Esophagus mucosa (tissue), 1 donor: ENCODE data around the gene GALNT7. TPM values are rescaled to one million over a fixed set of nuclear protein-coding genes. Genes with fewer than 3 reads are reported as not detected.

Experiments used
- ATAC-seq: fragments of 200-7000 bp; cut with Tn5 transposase; one replicate; pipeline ENCODE4 v1.9.1; 2020
- total RNA-seq: library from RNA; stranded (reverse); gene quantifications from one replicate; pipeline ENCODE4 v1.2.4, GENCODE V29; 2023
- donor health status: DM: yes; HTN: yes; CAD: no.

The GALNT7 gene
- total RNA-seq, 1 donor from 2014 or later: 39.0 TPM

DNA sequence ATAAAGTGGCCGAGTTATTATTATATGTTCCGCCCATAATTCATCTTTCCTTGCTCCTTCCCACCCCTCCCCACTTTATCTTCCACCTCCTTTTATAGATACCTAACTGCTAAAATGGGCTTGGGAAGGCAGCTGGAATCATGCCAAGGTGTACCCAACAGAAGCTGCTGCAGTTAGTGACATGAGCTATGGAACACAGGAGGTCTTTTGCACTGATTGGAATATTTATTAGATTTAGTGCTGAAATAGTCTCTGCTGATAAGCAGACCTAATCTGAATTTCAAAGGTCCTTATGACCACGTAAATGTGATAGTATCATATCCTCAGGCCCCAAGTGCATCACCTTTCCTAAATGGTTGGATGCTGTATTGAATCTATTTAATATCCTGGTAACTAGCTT, 100.7 kb downstream of the GALNT7 start:
- ATAC-seq: no peak

DNA sequence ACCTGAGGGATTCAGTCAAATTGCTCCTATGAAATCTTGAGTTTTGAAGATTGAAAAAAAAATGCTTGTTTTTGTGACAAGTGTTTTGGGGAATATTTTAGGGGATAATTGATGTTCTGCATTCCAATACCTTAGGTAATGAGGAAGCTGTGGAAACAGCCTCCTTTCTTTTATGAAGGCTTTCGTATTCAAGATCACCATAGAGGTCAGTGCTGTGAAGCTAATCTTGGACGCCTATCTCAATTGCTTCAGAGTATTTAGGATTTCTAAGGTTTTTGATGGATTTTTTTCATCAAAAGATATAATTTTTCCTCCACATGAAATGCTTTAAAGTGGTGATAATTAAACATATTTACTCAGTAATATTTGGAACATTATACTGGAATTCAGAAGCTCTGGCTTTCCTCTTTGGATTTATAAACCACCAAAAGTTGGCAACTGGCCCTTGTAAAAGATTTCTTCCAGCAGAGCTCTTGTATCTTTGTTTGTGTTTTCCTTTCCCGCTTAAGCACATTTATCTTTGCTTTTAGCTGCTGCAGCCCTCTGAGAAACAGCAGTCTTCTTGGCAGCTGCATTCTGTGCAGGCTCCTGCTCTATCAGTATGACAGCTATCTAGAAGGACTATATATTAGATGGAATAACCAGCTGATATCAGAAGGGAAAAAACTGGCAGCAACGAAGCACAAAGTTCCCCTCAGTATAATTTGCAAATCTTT, 101.9 kb downstream of the GALNT7 start:
- no peak for ATAC-seq

DNA sequence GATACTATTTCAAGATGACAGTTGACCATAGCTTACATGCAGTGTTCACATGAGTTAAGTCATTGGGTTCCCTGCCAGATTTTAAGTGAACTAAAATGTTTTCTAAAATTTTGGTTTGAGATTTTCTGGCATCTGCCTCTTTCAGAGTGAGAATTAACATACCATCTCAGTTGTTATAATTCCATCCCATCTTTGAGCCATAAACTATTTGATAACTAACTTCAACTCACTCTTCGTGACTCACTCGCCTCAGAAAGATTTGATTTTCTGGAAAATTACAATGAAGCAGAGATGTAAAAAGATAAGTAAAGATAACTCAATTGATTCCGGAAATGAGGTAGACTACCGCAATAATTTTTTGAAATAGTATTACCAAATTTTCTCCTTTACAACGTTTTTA, 103.7 kb downstream of the GALNT7 start:
- no peak for ATAC-seq

DNA sequence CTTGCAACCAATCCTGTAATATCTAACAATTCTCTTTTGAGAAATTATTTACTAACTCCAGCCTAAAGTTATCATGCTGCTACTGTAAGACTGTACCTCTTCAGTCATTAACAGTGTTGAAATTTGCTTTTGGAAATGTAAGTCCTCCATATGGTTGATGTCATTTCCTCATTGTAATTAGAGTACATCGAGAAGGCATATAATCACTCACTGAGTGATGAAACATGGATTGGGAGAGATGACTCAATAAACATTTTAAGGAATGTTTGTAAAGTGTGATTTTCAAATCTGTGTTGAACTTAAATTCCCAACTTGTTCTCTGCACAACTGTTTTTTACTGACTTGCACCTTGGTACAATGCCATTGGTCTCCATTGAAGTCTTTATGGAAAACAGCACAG, 104.4 kb downstream of the GALNT7 start:
- ATAC-seq: no peak

DNA sequence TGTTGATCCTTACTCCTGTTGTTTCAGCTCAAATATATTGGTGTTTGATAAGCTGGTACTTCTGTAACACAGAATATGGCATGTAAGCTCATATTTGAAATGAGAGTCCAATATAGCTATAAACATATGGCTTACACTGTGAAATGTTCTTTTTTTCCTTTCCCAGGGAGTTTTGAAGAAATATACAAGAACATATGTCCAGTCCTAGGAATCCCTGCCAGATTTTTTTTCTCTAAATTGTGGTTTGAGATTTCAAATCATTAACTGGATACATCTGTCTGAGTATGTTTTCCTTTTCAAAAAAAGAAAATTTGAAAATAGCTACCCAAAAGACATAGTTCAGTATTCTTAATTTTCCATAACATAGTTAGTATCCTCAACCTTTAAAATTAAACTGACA, 105.3 kb downstream of the GALNT7 start:
- no peak for ATAC-seq

DNA sequence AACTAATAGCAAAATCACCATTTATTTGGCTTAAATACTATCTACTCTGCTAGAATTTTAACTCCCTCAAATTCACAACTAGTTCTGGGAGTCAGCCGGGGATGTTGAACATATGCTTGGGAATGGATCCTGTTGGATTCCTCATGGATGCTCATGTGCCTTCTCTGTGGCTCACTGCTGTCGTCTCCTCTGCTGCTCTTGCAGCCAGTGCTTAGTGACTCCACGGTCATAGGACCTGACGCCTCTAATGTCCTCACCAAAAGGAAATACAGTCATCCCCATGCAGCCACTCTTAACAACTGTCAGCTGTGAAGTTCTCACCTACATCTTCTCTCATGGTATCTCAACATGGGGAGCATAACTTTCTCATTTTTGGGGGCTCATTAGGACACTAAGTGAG, 106.1 kb downstream of the GALNT7 start:
- no peak for ATAC-seq

DNA sequence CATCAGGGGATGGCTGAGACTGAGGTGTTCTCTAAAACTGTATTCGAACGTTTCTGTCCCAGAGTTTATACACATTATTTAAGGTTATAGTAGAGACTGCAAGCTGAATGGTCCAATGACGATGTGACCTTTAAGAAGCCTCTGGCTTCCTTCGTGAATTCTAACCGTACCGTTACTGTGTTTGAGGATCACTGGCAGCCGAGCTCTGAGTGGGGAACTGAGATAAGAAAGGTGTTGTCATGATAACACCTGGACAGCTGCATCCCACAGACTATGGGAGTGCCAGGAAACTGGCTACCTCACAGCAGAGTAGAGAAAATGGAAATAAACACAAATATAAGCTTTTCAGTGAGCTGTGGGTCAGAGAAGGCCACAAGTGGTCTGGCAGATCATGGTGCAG, 106.5 kb downstream of the GALNT7 start:
- no peak for ATAC-seq

DNA sequence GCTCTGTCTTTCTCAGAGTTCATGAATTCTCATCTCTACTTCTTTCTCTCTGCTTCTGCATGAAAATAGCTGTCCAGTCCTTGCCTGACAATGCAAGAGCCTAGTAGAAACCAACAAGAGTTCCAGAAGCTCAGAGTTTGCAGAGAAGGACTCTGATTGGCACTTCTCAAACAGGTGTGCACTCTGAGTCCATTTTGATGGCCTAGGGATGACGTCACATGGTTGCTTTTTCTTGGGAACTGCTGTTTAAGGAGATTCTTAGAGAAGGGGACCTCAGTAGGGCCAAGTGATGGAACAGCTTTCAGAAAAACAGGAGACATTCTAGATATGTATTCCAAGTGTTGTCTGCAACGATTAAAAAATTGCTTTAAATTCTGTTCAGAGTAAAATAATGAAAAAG, 108.7 kb downstream of the GALNT7 start:
- ATAC-seq: no peak

DNA sequence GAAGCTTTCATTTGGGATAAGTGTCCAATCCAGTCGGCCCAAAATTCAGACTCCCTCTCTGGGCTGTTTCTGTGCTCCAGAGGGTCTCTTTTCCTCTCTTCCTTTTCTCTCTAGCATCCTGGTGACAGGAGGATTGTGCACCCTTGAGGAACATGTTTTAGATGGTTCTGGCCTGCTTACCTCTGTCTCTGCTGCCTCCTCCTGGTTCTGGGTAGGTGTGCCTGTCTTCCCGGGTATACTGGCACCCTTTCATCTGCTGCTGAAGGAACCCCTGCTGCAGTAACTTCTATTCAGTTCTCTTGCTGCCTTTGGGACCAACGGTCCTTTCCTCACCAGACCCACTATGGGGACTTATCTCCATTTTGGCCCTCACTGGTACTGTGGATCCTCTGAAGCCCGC, 112.4 kb downstream of the GALNT7 start:
- no peak for ATAC-seq

DNA sequence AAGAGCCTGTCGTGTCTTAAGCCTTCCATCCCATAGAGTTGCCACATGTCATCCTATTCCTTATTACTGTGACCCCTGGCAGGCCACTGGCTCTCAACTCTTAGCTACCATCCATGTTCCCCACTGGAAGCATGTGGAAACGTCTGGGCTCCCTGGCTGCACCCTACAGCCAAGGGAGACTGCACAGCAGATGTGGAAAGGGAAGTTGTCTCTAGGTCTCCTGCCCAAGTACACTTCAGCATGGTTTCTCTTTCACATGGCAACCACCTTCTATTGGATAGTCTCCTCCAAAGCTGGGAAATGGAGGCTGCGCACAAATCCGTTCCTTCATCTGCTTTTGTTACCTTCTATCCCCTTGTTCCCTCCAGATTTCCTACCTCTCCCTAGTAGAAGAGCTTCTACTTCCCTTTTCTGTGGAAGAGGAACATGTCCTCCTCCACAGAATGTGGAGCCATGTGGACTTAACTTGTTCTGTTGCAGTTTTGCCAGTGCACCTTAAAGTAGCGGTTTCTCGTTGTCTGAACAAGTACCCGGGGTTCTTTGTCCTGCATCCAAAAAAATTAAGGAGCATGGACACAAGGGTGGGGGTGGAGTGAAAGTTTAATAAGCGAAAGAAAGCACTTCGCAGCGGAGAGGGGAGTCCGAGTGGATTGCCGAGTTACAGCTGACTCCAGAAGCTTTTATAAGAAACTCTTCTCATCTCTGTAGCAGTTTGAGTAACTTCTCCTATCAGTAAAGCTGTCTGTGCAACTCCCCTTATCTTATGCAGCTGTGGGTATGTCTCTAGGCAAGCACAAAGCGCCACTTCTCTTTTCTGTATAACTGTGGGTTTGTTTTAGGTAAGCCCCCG, 113.0 kb downstream of the GALNT7 start:
- no peak for ATAC-seq

DNA sequence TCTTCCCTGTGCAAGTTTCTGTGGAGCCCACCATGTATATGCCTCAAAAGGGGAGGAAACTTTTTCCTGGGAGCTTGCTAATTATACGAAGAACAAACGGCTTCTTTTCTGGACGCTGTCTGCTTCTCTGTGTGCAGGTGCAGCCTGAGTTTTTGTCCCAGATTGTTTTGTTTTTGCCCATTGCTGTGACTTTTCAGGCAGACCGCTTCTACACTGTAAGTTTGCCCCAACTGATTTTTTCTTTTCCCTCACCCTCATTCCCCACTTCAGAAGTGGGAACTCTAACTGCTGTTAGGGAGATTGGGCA, 113.6 kb downstream of the GALNT7 start:
- no peak for ATAC-seq

DNA sequence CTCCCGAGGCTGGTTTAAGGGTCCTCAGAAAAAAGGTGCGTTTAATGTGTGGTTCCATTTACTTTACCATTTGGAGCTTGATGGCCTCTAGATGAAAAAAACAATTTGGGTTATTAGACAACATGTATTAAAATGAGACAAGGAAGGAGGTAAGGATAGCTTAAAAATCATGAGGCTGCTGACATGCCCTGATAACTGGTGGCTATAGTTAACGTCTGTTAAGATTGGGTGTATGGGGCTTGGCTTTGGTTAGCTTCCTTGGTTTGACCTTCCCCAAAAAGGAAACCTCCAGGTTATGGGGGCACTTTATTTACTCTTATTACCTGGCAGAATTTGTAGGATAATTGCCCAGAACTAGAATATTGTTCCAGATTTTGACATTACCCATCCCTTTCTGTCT, 114.0 kb downstream of the GALNT7 start:
- ATAC-seq: no peak

DNA sequence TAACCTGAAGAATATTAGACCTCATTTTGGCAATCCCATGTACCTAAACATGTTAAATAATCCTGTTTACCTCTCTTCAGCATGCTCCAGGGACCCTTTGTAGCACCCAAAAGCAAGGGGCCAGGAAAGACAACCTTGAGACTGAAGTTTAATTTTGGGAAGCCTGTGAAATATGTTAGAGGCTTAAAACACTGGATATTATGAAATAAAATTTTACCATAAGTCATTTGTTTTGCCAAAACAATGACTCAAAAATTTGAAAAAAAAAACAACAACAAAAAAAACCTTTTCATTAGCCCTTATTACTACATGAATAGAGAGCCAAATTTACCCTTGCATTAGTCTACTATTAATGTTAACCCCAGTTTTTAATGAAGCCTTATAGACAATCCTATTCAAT, 115.9 kb downstream of the GALNT7 start:
- ATAC-seq: no peak

DNA sequence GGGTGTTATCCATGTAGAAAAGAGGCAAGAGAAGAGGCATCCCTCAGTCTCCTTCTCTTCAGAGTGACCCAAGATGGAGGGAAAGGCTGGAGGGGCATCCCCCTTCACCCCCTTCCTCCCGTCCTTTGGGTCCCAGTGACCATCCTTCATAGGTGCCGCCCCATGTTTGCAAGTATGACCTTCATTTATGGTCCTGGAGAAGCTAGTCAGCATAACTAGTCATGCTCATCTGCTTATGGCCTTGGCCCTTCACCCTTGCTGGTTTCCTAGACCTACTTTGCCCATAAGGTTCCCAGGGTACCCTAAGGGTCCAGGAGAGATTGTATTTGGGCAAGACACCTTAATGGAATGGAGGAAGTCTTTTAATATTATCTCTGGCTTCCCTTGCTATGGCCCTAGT, 118.9 kb downstream of the GALNT7 start:
- ATAC-seq: no peak

DNA sequence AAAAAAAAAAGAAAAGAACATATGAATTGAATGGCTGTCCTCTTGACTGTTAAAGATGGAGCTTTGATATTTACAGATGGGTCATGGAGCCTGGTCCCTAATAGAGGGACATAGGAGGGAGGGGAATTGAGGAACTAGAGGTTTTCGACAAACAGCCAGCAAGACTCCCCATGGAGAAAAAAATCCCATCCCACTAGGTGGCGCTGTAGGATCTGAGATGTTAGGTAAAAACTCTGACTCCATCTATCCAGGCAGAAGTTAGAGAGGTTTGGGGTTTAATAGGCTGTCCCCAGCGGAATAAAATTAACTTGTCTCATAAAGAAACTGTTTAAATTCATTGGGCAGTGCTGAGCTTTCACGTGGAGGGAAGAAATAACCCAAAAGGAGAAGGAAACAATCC, 119.7 kb downstream of the GALNT7 start:
- ATAC-seq: no peak

DNA sequence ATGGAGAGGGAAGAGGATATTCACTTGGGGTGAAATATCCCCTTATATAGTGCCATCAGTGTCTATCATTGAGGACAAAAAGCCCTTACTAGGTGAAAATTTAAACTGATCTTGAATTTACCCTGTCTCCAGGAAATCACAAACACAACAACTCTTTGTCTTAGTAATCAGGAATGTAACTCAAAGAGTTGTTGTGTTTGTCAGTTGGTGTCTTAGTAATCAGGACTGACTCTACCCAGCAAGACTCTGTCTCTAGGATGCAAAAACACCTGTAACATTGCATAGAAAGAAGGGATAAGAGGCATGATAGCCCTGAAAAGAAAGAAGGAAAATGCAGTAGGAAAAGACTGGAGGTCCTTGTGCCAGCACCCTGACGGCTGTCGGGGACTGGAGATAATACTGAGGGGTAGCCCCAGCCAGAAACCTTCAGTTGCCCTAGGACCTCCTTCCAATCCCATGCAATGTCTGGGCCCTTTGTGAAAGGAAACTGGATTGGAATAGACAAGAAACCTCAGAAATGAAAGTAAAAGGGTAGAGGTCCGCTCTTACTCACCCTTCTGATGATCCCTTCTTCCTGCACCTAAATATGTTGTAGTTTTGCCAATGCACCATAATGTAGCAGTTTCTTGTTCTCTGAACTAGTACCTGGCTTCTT, 120.2 kb downstream of the GALNT7 start:
- ATAC-seq: no peak

DNA sequence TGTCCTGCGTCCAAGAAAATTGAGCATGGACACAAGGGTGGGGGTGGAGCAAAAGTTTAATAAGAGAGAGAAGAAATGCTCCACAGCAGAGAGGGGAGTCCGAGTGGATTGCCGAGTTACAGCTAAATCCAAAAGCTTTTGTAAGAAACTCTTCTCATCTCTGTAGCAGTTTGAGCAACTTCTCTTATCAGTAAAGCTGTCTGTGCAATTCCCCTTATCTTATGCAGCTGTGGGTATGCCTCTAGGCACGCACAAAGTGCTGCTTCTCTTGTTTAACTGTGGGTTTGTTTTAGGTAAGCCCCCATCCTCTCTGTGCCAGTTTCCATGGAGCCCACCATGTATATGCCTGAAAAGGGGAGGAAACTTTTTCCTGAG, 120.7 kb downstream of the GALNT7 start:
- ATAC-seq: no peak

DNA sequence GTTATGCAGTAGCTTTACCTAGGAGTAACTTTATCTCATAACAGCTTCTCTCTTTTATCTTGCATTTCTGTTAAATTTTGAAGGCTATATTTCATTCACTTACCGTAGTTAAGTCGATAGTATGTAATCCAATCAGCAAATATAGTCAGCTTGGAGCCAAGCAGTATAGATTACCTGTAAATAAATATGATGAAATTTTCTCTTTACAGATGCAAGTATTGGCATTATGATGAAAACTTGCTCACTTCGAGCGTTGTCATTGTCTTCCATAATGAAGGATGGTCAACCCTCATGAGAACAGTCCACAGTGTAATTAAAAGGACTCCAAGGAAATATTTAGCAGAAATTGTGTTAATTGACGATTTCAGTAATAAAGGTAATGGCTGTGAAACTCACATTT, 123.3 kb downstream of the GALNT7 start:
- ATAC-seq: no peak

DNA sequence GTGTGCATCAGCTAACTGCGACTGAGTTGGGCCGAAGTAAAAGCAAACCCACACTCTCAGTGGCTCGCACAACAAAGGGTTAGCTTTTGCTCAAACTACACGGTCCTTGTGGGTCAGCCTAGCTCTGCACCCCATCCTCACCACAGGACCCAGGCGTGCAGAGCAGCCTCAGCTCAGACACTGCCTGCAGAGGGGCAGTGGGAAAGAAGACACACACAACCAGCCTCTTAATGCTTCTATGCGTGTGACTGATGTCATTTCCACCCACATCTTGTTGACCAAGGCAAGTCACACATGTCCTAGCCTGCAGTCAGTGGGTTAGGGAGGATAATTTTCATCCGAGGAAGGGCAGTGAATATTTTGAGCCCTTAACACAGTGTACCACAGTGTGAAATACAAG, 125.1 kb downstream of the GALNT7 start:
- ATAC-seq: peak; percentile 23

DNA sequence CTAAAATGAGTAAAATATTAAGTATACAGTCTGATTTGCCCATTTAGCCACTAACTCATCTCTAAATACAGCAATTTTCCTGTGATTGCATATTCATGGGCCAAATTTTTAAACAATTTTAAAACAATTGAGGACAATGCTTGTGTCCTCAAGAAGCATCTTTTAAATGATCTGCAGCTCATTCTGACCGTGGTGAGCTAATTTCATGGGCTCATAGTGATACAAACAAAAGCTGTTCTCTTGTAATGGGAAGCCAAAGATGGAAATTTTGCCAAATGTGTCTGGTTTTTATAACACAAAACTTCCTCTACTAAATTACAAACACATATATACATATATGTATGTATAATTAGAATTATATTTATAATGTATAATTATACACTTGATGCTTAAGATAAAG, 125.8 kb downstream of the GALNT7 start:
- no peak for ATAC-seq

DNA sequence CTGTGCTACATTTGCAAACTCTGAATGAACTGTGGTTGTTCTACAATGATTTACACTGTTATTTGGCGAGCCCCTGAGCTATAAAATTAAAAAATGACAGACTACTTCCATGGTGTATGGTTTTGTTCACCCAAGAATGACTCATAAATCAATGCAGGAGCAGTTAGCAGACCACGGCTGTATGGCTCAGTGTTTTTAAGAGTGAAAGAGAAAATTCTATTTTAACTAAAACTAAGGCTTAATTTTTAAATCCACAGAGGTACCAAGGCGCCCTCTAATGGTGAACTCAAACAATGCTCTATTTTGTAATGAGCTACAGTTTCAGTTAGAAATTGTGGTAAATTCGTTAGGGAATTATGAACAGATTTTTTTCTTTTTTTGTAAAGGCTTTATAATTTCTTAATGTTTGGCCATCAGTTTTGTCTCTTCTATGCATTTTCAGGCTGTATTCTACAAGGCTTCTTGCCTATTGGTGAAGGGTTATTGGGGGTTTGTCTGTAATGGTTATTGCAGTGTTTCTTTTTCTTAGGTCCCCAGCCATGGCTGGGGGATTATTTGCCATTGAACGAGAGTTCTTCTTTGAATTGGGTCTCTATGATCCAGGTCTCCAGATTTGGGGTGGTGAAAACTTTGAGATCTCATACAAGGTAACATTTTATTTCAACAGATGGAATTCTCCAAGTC, 133.0 kb downstream of the GALNT7 start:
- ATAC-seq: no peak

DNA sequence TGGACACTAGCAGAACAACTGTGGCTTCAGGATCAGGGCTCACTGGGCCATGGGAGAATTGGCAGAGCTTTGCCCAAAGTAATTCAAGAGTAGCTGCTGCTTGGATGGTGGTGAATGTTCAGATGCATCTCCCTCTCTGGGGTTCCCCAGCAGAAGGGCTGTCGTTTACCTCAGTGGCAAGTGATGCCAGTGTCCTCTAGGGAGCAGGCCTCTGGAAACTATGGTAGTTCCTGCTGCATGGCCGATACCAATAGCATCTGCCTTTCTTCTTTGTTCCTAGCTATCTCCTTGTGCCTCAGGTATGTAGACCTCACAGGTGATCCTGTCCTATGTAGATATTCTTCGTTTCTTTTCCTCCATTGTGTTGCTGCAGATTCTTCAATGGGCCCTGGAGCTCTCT, 139.2 kb downstream of the GALNT7 start:
- ATAC-seq: no peak

DNA sequence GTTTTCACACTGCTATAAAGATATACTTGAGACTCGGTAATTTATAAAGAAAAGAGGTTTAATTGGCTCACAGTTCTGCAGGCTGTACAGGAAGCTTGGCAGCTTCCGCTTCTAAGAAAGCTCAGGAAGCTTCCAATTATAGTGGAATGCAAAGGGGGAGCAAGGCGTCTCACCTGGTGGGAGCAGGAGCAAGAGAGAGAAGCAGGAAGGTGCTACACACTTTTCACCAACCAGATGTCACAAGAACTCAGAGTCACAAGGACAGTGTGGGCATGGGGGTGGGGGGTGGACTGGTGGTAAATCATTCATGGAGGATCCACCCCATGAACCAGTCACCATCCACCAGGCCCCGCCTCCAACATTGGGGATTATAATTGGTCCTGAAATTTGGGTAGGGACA, 142.8 kb downstream of the GALNT7 start:
- ATAC-seq: no peak

DNA sequence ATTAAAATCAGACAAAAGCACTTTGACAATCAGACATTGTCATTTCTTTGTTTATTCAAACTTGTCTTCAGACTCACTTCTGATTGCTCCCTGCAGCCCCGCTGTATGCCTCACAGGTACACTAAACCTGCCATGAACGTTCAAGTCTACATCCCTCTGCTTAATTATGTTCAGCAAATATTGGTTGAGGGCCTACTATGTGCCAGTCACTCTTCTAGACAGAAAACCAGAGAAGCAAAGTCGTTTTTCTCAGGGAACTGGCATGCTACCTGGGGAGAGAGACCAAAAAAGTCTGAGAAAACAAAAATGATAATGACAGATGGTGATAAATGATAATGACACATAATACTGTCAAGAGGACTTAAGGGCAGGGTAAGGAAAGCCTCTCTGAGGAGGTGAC, 146.1 kb downstream of the GALNT7 start:
- no peak for ATAC-seq
